ENCODE measurements around the gene BMPR2.

BMPR2 gene

GRCh38 chr2:202604699-202605098 lies 228.6 kb downstream of the BMPR2 start:
- Mint-ChIP-seq H3K27me3 (no peaks in the 10 kb centered on the region), H3K27ac (ENCODE audit: low read depth) (no peak overlapping the region), H3K4me3 (no peak overlapping the region), H3K36me3 (ENCODE audit: insufficient read depth) (no peaks in the 10 kb centered on the region), H3K9me3 (no peaks in the 10 kb centered on the region), H3K4me1 (no peaks in the 10 kb centered on the region)
- DNase-seq (ENCODE audit: low spot score in 2 of 2), result no peak
- ATAC-seq (replicated peaks; ENCODE audit: extremely low read depth, poor library complexity, severe bottlenecking), result no peak

DNA sequence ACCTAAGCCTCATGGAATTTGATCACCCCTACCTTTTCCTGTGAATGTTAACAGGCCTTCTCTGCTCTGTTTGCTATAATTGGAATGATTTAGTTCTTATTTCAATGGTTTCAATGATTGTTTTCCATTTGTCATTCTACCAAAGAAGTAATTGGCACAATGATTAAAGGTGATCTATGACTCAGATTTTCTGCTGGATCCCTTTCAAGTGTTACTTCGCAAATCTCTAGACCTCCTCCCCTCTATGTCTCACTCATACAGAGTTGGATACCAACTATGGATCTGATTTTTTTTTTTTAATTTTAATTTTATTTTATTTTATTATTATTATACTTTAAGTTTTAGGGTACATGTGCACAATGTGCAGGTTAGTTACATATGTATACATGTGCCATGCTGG lies 229.0 kb downstream of the BMPR2 start:
- Mint-ChIP-seq H3K27ac (ENCODE audit: low read depth) (no peak overlapping the region), H3K27me3 (no peaks in the 10 kb centered on the region), H3K4me3 (no peak overlapping the region), H3K4me1 (no peaks in the 10 kb centered on the region), H3K9me3 (no peaks in the 10 kb centered on the region), H3K36me3 (ENCODE audit: insufficient read depth) (no peaks in the 10 kb centered on the region)
- no peak for ATAC-seq (replicated peaks; ENCODE audit: extremely low read depth, poor library complexity, severe bottlenecking)
- DNase-seq (ENCODE audit: low spot score in 2 of 2), result no peak

GRCh38 chr2:202608142-202608852 lies 232.2 kb downstream of the BMPR2 start:
- no peak for DNase-seq (ENCODE audit: low spot score in 2 of 2)
- Mint-ChIP-seq H3K27ac (ENCODE audit: low read depth) (no peak overlapping the region), H3K27me3 (peaks cover 17% of the 10 kb centered on the region), H3K4me3 (no peak overlapping the region), H3K4me1 (no peaks in the 10 kb centered on the region), H3K9me3 (no peaks in the 10 kb centered on the region), H3K36me3 (ENCODE audit: insufficient read depth) (no peaks in the 10 kb centered on the region)
- no peak for ATAC-seq (replicated peaks; ENCODE audit: extremely low read depth, poor library complexity, severe bottlenecking)

GRCh38 chr2:202609381-202610145 lies 233.4 kb downstream of the BMPR2 start:
- Mint-ChIP-seq H3K36me3 (ENCODE audit: insufficient read depth) (no peaks in the 10 kb centered on the region), H3K27ac (ENCODE audit: low read depth) (no peak overlapping the region), H3K9me3 (no peaks in the 10 kb centered on the region), H3K4me3 (no peak overlapping the region), H3K4me1 (no peaks in the 10 kb centered on the region), H3K27me3 (peaks cover 17% of the 10 kb centered on the region)
- no peak for ATAC-seq (replicated peaks; ENCODE audit: extremely low read depth, poor library complexity, severe bottlenecking)
- no peak for DNase-seq (ENCODE audit: low spot score in 2 of 2)

- Mint-ChIP-seq H3K9me3 (no peaks in the 10 kb centered on the region), H3K4me3 (no peak overlapping the region), H3K27ac (ENCODE audit: low read depth) (no peak overlapping the region), H3K36me3 (ENCODE audit: insufficient read depth) (no peaks in the 10 kb centered on the region), H3K27me3 (peaks cover 17% of the 10 kb centered on the region), H3K4me1 (no peaks in the 10 kb centered on the region)
- no peak for ATAC-seq (replicated peaks; ENCODE audit: extremely low read depth, poor library complexity, severe bottlenecking)
- no peak for DNase-seq (ENCODE audit: low spot score in 2 of 2)
Observed at GRCh38 chr2:202610380-202610779, 234.3 kb downstream of the BMPR2 start.

DNA sequence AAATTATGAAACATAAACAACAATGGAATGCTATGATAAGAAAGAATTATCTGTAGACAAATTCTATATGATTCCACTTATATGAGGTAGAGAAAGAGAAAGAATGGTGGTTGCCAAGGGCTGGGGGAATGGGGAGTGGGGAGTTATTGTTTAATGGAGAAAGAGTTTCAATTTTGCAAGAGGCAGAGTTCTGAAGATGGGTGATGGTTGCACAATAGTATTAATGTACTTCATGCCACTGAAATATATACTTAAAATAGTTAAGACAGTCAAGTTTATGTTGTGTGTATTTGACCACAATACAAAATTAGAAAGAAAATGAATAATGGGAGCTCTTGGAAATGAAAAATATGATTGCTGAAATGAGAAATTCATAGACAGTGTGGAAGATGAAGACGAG lies 236.0 kb downstream of the BMPR2 start:
- ATAC-seq (replicated peaks; ENCODE audit: extremely low read depth, poor library complexity, severe bottlenecking) (no peak), DNase-seq (ENCODE audit: low spot score in 2 of 2) (no peak)
- Mint-ChIP-seq H3K4me3 (no peak overlapping the region), H3K9me3 (no peaks in the 10 kb centered on the region), H3K27me3 (peaks cover 17% of the 10 kb centered on the region), H3K27ac (ENCODE audit: low read depth) (no peak overlapping the region), H3K4me1 (no peaks in the 10 kb centered on the region), H3K36me3 (ENCODE audit: insufficient read depth) (no peaks in the 10 kb centered on the region)

- ATAC-seq (replicated peaks; ENCODE audit: extremely low read depth, poor library complexity, severe bottlenecking) (no peak), DNase-seq (ENCODE audit: low spot score in 2 of 2) (no peak)
- H3K9me3 Mint-ChIP-seq, result no peaks in the 10 kb centered on the region
- H3K36me3 Mint-ChIP-seq (ENCODE audit: insufficient read depth), result no peaks in the 10 kb centered on the region
- H3K27me3 Mint-ChIP-seq, result peaks cover 17% of the 10 kb centered on the region
- no peak overlapping the region for H3K4me3 Mint-ChIP-seq
- H3K27ac Mint-ChIP-seq (ENCODE audit: low read depth), result no peak overlapping the region
- H3K4me1 Mint-ChIP-seq, result no peaks in the 10 kb centered on the region
Observed at GRCh38 chr2:202613479-202613878, 237.4 kb downstream of the BMPR2 start.

Data from central memory CD8-positive, alpha-beta T cell (primary cell).